Epithelial cell of prostate (primary cell): ENCODE measurements around the gene HRC.
"Not testable (repeated sequence)": the region's sequence is repeated elsewhere in the genome, so short reads cannot be mapped to it uniquely, and the experiment has no call there.

ENCODE experiments used
- DNase-seq: peaks from one replicate; pipeline ENCODE4 v3.0.0-alpha.2; 2011; ENCODE audit warnings: low read depth, low spot score
- H3K27ac ChIP-seq: fragments of 450-650 bp; 2 replicates; pipeline ENCODE4 v1.5.1; 2017; ENCODE audit warnings: mild to moderate bottlenecking

HRC gene

GRCh38 chr19:49140951-49141350 lies 14.2 kb downstream of the HRC start:
- no peak for DNase-seq
- no peak overlapping the region for H3K27ac ChIP-seq

GRCh38 chr19:49136771-49137171 lies 18.4 kb downstream of the HRC start:
- no peak overlapping the region for H3K27ac ChIP-seq
- no peak for DNase-seq

- no peak overlapping the region for H3K27ac ChIP-seq
- no peak for DNase-seq
Observed at GRCh38 chr19:49135686-49136085, 19.5 kb downstream of the HRC start.

- no peak overlapping the region for H3K27ac ChIP-seq
- no peak for DNase-seq
Observed at GRCh38 chr19:49133621-49134454, 21.4 kb downstream of the HRC start.

- DNase-seq = no peak
- no peak overlapping the region for H3K27ac ChIP-seq
Observed at GRCh38 chr19:49132974-49133609, 22.1 kb downstream of the HRC start.

GRCh38 chr19:49130325-49130724 lies 24.9 kb downstream of the HRC start:
- no peak overlapping the region for H3K27ac ChIP-seq
- DNase-seq = no peak

GRCh38 chr19:49129238-49129583 lies 26.0 kb downstream of the HRC start:
- no peak for DNase-seq
- no peak overlapping the region for H3K27ac ChIP-seq

GRCh38 chr19:49128545-49129237 lies 26.5 kb downstream of the HRC start:
- no peak for DNase-seq
- no peak overlapping the region for H3K27ac ChIP-seq

GRCh38 chr19:49127674-49128544 lies 27.3 kb downstream of the HRC start:
- no peak overlapping the region for H3K27ac ChIP-seq
- DNase-seq = peak; percentile 80

- DNase-seq, H3K27ac ChIP-seq: not testable (repeated sequence)
Observed at GRCh38 chr19:49127225-49127624, 28.0 kb downstream of the HRC start.

GRCh38 chr19:49126575-49126974 lies 28.6 kb downstream of the HRC start:
- DNase-seq = no peak
- H3K27ac ChIP-seq = no peak overlapping the region

- DNase-seq = no peak
Observed at GRCh38 chr19:49125025-49125731, 30.0 kb downstream of the HRC start.

GRCh38 chr19:49123285-49123684 lies 31.9 kb downstream of the HRC start:
- H3K27ac ChIP-seq, DNase-seq: not testable (repeated sequence)

More at GRCh38 chr19:49125025-49125731, 30.0 kb downstream of the HRC start:
- no peak overlapping the region for H3K27ac ChIP-seq

GRCh38 chr19:49121841-49122240 lies 33.4 kb downstream of the HRC start:
- DNase-seq, H3K27ac ChIP-seq: not testable (repeated sequence)

- H3K27ac ChIP-seq = no peak overlapping the region
- no peak for DNase-seq
Observed at GRCh38 chr19:49120868-49121267, 34.3 kb downstream of the HRC start.

- no peak for DNase-seq
- no peak overlapping the region for H3K27ac ChIP-seq
Observed at GRCh38 chr19:49120325-49120683, 34.9 kb downstream of the HRC start.

- H3K27ac ChIP-seq = peak within 1 kb of the TSS; percentile 65
- no peak for DNase-seq
Observed at GRCh38 chr19:49119411-49120324, 35.5 kb downstream of the HRC start, which contains the start of gene PPFIA3. Gene PPFIA3, plus strand, starts transcription at chr19:49119544. Its CDS starts 8,330 bp downstream, at chr19:49127874.

GRCh38 chr19:49118565-49119410 lies 36.4 kb downstream of the HRC start, which contains the start of gene C19orf73:
Gene C19orf73, minus strand, starts transcription at chr19:49119143. Its CDS starts 121 bp downstream, at chr19:49119022.
- peak within 1 kb of the TSS; percentile 65 for H3K27ac ChIP-seq
- DNase-seq = peak; percentile 64
